HG03135 (cell line): ENCODE data around the gene C9orf78.

ENCODE experiments used
- ATAC-seq: cut with Tn5 transposase; IDR thresholded peaks from one replicate; pipeline ENCODE4 v1.9.1; 2021; ENCODE audit warnings: mild to moderate bottlenecking, moderate library complexity; ENCODE audit not compliant: unreplicated experiment

Gene C9orf78

DNA sequence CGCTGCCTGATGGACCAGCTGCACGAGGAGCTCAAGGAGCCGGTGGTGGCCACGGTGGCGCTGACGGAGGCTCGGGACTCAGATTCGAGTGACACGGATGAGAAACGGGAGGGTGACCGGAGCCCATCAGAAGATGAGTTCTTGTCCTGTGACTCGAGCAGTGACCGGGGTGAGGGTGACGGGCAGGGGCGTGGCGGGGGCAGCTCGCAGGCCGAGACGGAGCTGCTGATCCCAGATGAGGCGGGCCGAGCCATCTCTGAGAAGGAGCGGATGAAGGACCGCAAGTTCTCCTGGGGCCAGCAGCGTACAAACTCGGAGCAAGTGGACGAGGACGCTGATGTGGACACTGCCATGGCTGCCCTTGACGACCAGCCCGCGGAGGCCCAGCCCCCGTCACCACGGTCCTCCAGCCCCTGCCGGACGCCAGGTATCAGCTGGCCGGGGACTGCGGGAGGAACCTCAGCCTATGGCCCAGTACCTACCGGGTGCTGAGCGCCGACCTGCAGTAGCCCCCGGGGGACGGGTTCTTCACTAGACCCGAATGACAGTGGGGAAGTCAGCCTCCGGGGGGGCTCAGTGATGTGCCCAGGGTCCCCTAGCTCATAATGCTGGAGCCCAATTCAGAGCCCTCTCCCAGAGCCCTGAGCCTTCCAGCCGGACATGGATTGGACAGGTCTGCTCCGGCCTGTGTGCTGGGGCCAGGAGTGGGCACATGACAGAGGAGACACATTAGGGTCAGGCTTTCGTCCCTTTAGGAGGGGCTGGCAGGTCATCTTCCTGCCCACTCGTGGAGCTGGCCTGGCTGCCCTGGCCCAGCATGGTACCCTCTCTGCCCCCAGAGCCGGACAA lies 33.2 kb upstream of the C9orf78 start:
- no peak for ATAC-seq

DNA sequence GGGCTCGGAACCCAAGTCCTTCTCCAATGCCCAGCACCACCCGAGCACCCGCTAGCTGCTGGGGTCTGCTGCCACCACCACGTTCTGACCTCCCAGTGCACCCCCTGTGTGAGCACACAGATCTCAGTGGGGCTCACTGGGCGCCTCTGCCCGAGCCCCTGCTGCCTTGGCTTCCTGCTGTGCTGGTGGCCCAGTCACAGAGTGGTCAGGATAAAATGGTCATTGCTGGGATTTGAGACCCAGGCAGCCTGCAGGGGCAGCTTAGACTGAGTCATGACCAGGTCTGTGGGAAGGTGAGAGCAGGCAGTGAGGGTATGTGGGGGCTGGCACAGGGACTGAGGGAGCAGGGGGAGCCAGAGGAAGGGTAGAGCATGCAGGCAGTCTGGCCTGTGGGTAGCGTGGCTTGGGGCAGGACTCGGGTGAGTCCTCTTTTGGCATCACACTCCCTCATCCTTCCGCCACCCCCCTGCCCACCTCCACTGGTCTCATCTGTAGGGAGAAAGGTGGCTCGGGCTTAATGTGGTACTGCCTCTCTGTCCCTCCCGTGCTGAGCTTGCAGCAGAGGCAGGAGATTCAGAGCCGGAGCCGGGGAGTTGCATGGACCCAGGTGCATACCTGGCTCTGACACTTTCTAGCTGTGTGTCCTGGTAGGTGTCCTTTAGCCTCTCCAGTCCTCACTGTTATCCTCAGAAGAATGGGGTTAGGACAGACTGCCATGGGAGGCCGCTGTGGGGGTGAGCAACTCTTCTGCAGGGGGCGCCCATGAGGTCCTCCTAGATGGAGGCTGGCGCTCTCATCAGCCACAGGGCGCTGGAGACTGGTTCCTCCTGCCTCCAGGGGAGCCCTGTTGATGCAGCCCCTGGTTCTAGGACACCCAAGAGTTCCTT lies 32.3 kb upstream of the C9orf78 start:
- ATAC-seq, result no peak

DNA sequence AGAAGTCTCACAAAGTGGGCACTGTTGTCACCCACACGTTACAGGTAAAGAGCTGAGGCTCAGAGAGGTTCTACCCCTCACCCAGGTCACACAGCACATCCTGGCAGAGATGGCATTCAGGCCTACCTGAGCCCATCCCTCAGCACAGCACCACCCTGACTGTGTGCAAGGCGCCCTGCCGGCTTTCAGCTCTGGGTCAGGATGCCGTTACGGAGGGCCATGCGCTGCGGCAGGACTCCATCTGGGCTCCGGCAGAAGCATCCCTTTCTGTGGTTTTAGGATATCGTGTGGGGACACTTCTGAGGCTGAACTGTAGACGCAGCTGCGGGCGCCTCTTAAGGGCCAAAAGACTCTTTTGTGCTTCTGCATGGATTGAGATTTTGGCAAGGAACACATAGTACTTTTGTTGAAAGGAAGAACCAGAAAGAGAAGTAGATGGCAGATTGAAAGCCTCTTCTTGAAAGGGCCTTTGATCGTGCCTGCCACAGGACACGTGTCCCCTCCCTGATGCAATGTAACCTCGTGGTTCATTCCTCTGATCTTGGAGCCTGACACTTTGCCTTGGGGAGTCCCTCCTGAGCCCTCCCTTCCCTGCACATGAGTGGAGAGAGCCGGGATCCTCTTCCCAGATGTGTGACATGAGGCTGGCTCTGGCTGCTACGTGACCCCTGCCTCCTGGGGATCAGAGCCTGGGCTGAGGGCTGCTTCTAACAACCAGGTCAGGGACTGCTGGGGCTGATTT lies 31.5 kb upstream of the C9orf78 start:
- ATAC-seq, result no peak

DNA sequence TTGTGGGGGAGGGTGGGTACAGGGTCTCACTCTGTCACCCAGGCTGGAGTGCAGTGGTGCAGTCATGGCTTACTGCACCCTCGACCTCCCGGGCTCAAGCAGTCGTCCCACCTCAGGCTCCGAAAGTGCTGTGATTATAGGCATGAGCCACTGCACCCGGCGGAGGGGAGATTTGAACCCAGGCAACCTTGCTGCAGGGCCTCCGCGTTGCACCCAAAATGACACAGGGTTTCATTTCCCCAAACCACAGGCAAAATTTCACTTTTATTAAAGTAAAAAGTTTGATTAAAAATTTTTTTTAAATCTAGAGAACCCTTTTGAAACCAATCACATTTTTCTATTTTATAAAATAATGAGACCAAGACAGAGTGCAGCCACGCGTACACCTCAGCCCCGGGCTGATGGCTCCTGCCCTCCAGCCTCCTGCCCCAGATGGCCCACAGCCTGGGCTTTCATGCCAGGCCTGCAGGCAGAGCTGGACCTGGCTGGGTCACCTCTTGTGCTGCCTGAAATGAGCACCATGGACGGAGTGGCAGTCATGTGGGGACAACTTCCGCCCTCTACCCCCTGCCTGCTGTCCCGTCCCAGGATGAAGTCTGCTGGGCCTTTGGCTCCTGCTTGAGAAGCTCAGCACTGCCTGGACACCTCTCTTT lies 30.7 kb upstream of the C9orf78 start:
- ATAC-seq, result no peak

DNA sequence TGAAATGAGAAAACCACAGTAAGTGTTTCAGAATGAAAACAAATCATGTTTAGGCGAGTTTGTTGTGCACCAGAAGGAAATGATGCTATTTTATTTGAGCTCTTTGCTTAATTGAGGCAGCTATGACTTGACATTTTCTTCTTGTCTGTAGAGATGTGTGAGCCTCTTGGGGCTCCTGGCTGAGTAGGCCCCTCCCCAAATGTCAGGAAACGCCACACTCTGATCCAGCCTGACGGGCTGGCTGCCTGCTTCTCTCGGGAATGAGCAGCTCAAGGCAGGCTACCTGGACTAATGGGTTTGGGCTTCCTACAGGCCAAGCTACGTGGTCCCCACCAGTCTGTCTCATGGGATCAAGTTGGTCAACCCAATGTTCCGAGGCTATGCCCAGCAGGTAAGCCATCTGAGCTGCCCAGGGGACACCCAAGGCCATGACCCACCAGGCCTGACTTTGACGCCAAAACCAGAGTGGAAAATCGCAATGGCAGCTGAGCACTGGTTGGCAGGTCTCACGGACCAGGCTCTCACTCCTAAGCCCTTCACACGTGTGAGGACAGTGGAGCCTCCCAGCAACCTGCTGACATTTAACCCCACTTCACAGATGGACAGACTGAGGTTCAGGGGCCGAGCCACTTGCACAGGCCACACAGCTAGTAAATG lies 30.0 kb upstream of the C9orf78 start:
- no peak for ATAC-seq

DNA sequence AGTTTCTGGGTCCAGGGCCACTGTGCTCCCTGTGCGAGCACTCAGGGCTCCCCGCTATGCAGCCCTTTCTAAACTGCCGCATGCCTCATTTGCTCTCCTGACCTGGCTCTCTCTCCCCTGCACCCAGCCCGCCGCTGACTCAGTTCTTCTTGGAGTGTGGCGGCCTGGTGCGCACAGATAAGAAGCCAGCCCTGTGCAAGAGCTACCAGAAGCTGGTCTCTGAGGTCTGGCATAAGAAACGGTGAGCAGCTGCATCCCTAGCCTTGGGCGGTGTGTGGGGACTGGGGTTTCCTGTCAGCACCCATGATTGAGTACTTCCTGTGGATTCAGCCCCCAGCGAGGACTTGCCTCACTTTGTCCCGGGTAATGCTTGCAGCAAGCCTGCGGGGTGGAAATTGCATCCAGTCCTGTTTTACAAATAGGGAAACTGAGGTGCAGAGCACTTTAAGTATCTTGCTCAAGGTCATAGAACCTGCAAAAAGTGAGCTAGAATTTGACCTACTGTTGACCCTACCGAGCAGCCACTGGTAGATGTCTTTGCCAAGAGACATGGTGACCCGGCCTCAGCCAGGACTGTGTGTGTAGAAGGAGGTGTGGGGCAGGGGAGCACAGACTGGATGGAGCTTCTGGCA lies 28.1 kb upstream of the C9orf78 start:
- ATAC-seq, result no peak

DNA sequence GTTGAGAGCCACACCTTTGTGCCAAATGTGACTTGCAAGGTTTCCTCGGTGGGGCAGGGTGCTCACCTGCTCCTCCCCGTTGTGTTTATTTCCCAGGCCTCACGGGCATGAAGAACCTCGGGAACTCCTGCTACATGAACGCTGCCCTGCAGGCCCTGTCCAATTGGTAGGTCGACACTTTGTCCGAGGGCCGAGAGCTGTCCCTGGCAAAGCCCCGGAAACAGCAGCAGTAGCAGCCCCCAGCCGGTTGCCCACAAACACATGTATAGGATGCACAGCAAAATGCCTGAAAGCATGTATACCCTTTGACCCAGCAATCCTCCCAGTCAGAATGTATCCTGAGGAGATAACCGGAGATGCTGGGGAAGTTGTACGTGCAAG lies 26.4 kb upstream of the C9orf78 start:
- ATAC-seq, result no peak

DNA sequence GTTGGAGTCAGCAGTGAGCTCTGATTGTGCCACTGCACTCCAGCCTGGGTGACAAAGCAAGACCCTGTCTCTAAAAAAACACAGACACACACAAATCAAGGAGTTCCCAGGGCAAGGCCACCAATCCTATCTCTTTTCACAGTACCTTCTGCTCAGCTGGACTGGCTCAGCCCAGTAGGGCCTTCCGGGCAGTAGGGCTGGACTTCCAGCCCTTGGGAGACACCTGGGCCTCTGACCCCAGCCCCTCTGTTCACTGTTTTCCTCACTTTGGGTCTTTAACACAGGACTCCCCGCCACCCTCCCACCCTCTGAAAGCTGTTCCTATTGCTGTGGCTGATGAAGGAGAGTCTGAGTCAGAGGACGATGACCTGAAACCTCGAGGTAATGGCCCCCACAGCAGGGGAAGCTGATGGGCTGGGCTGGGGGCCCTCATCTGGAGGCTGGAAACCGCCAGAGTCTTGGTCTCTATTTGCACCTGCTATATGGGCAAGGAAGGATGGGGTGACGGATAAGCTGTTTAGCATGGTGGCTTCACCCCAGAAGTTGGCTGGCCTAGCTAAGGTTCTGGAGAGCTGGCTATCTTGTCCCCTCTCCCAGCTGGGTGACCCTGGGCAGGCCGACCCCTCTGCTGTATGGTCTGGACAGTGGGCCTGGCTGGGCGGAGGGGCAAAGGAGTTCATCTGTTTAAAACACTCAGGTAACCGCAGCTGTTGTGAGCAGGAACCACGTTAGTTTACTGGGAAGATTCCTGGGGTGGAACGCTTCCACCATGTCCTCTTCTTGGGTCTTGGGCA lies 25.8 kb upstream of the C9orf78 start:
- no peak for ATAC-seq

DNA sequence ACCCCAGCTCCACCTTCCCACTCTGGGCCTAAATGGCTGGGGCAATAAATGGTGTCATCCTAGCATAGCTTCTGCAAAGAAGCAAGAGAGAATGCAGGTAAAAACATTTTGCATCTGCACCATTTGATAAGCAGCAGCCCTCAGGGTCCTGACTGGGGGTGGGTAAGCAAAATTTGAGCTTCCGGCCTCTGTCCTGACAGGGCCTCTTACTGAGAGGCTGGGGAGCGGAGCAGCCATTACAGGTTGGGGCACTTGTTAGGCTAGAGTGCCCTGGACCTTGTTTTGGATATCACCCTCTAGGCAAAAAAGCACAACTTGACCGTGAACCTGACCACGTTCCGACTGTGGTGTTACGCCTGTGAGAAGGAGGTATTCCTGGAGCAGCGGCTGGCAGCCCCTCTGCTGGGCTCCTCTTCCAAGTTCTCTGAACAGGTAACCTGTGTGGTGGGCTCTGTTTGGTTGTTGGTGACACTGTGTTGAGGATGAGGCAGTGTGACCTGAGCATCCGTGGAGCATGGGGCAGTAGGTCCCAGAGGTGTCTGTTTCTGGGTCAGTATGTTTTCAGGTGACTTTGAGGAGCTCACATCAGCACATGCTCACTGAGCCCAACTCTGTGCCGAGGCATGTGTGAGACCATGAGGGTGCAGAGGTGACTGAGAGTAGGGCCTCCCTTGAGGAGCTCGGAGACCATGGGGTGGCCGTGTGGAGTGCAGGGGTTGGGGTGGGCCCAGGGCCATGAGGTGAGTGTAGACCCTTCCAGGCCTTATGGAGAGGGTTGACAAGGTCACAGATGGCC lies 23.3 kb upstream of the C9orf78 start:
- no peak for ATAC-seq

DNA sequence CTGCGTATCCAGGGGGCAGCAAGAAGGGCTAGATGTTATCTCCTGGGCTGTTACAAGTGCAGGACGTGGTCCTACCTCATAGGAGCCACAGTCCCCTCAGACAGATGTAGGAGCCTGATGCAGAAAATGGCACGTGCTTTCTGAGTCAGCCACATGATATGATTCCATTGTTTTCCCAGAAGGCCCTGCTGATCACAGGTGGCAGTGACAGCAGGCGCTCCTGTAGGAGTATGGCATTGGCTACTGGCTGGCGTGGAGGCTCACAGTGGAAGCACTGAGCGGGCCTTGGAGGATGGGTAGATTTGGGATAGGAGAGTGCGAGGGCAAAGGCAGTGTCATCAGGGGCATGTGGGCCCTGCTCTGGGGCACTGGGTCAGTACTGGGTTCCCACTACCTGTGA lies 22.1 kb upstream of the C9orf78 start:
- ATAC-seq, result no peak

DNA sequence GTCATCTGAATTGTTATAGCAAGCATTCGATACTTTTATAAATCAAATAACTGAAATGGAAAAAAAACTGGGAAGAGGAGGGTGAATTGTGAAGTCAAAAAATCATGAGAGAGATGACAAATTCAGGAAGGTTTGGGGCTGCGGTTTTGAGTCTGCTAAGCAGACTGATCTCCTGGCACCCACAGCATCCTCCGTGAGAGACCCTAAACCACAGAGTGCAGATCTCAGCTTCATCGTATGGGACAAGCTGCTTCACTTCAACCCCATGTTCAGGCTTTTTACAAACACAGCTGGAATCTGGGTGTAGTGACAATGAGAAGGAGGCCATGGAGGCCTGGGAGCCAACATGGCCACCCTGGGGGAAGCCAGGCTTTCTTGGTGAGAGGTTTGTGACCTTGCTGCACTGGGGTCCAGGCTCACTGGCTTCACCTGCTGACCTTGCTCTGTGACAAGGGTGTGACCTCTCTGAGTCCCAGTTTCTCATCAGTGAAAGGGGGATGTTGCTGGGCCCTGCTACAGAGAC lies 19.6 kb upstream of the C9orf78 start:
- ATAC-seq, result no peak

DNA sequence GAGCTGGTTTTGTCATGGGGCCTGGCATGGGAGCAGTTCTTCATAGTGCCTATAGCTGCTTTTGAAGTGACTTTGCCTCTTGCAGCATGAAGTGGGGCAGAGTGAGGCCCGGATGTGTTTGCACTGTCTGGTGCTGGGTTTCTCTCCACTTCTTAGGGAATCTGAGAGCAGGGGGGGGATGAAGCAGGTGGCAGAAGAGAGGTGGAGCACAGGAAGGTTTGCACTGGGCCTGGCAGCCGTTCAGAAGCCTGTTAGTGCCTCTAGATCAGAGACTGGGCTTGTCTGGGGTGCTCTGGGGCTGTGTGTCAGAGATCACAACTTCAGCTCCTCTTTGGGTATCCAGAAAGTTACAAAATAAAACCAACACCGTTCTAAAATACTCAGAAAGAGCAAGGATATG lies 18.5 kb upstream of the C9orf78 start:
- ATAC-seq, result no peak

DNA sequence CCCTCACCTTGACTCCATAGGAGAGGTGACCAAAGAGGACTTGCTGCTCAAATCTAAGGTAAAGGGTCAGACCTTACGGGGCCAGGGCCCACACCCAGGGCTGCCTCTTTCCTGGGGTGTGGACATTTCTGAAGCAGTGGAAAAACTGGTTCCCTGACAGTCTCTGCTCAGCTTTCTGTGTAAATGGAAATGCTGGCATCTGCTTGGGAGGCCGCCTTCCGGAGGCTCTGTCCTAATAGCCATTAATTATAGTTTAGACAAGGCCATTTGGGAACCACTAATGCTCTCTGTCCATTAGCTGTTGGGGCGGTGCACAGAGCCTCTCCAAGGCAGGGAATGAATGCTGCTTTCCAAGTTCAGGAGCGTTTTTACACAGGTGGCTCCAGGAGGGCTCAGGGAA lies 17.5 kb upstream of the C9orf78 start:
- ATAC-seq, result no peak

DNA sequence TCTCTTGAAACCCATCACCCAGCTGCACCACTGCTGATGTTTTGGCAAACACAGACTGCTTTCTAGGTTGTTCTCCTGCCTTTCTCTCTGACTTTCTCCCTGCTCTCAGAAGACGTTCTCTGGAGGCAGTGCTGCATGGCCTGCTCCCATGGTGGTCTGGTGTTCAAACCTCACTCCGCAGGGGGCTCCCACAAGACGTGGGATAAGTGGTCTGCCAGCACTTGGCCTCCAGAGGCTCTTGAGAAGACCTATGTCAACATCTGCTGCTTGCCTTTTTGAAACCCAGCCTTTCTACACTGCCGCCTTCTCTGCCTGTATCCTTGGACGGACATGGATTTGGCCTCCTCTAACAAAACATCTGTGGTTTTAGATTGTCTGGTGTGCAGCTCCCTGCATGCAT lies 16.7 kb upstream of the C9orf78 start:
- ATAC-seq, result no peak

DNA sequence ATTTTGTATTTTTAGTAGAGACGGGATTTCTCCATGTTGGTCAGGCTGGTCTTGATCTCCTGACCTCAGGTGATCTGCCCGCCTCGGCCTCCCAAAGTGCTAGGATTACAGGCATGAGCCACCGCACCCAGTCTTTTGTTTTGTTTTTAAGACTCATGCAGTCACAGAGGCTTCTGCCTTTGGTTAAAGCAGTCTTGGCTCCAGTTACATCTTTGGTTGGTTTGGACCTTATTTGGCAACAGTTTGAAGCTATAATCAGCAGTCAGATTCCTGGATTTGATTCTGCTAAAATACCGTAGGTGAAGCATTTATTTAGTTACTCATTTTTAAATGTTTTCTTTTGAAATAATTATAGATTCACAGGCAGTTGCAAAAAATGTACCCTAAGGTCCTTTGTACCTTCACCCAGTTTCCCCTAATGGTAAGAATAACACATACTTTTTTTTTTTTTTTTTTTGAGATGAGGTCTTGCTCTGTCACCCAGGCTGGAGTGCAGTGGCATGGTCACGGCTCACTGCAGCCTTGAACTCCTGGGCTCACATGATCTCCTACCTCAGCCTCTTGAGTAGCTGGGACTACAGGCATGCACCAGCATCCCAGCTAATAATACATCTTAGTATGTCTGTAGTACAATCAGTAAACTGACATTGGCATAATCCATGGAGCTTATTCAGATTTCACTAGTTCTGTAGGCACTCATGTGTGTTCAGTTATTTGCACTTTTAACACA lies 15.9 kb upstream of the C9orf78 start:
- ATAC-seq, result no peak

DNA sequence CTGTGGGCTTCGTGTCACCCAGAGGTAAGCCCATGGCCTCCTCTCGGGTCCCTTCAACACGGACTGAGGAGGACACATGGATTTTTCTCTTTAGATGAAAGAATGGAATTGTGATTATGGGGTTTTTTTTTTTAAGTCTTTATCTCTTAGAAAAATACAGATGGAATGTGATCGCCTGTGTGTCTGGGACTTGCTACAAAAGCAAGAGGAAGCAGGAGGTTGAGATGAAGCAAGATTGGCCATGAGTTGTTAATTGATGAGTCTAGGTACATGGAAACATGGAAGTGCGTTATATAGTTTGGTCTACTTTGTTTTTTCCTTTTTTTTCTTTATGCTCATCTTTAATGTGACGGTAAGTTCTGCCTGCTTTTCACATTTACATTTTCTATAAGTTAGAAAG lies 14.8 kb upstream of the C9orf78 start:
- no peak for ATAC-seq

DNA sequence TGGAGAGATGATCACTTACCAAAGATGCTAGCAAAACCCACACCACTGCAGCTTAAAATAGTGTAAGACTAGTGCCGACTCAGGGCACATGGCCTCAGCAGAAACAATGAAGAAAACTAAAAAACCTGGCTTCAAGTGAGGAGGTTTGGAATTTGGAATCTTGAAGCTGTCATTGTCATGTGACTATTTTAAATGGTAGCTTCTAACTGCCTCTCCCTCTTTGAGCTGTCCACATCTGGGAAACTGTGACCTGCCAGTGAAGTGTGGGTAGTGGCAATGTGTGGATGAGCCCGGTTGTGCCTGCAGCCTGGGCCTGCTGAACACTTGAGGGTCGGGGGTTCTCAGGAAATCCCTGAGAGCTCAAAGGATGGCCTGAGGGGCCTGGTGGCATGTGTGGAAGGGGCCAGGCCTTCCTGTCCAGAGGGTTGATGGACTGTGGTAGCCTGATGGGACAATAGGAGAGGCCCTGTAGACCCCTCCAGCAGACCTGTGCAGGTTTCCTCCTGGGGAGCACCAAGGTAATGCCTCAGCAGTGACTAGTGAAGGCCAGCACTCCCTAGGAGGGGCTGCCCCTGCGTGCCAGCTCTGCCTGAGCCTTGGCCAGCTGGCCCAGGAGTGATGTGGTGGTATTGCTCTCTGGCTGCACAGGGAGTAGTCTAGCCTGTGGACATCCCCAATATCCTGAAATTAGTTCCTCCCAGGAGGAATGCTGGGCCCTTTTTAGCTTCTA lies 13.8 kb upstream of the C9orf78 start:
- ATAC-seq, result no peak
